Spleen (tissue), 7 donors: ENCODE measurements around the gene PAGR1.

ENCODE experiments used
- CTCF ChIP-seq, 11 experiments: fragments of 200-600 bp in 7 of 11; fragments of 450-650 bp in 4 of 11; sonication (generic) in 4 of 11; IDR thresholded peaks in 8 of 11; conservative IDR thresholded peaks in 3 of 11; 1 replicate in 7 of 11; 2 replicates in 4 of 11; pipeline versions ENCODE4 v1.4.0 to v1.8.0; 2016 to 2021; ENCODE audit warnings: antibody characterized with exemption in 11 of 11, inconsistent platforms in 4 of 11, mild to moderate bottlenecking in 1 of 11
- POLR2A ChIP-seq, 3 donors: fragments of 450-650 bp; IDR thresholded peaks; one replicate each; pipeline ENCODE4 v1.5.1; 2017; ENCODE audit warnings: antibody characterized with exemption in 3 of 3, mild to moderate bottlenecking in 1 of 3
- donor health status: DM: no; HTN: no; CAD: no; lungs with moderate emphysema.
- donor health status: DM: no; HTN: no; CAD: no.
- donor health status: DM: no; HTN: no; CAD: no.

DNA sequence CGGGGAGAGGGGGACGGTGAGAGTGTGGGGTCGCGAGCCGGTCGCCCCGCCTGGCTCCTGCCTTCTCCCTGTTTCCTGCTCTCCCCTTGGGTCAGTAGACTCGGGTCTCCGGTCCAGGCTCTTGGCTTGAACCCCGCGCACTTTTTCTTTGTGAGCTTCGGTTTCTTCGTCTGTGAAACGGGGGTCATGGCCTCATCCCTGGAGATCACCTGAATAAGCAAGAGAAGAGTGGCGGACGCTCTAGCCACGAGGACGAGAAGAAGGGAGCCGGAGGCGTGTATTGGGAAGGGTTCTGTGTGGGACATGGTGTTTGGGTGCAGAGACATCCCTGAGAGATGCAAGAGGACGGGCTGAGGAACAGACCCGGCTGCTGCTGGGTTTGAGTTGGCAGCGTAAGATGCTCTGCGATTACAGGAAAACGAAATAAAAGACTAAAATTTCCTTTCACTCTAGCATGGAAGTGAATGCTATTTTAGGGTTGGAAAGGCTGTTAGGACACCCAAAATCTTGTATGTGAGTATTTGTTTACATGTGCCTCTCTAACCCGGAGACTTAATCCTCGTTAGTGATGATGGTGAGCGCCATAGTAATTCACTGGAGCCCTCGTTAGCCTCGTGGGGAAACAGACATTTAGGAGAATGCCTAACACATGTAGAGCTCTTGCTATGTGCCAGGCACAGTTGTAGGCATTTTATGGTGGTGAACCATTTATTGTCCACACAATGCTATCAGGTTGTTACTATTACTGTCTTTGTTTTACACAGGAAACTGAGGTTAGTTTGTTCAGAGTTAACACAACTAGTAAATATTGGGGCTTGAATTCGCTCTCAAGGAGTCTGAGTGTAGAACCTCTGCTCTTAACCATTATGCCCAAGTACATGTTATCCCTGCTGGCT, 24.8 kb upstream of the PAGR1 start:
- TF ChIP-seq CTCF (IDR thresholded peaks at IDR 0.05 in 8 of 11, conservative IDR thresholded peaks at IDR 0.05 in 3 of 11) (no peak), POLR2A (IDR thresholded peaks at IDR 0.05) (no peak)
